ENCODE data around the gene CSTF3.
"Not testable (repeated sequence)": the region's sequence is repeated elsewhere in the genome, so short reads cannot be mapped to it uniquely, and the experiment has no call there.

The CSTF3 gene

GRCh38 chr11:33160587-33160986, 693 bp downstream of the CSTF3 start:
- no peak for DNase-seq (ENCODE audit: low read depth in 3 of 3)

- no peak for DNase-seq (ENCODE audit: low read depth in 3 of 3)
These were observed 1.1 kb downstream of the CSTF3 start for GRCh38 chr11:33160136-33160535.

- not testable (repeated sequence) for DNase-seq (ENCODE audit: low read depth in 3 of 3)
These were observed 1.9 kb downstream of the CSTF3 start for GRCh38 chr11:33159378-33159867.

GRCh38 chr11:33158596-33159275, 2.5 kb downstream of the CSTF3 start:
- DNase-seq (ENCODE audit: low read depth in 3 of 3): no peak

GRCh38 chr11:33157103-33158027, 3.9 kb downstream of the CSTF3 start:
- no peak for DNase-seq (ENCODE audit: low read depth in 3 of 3)

- no peak for DNase-seq (ENCODE audit: low read depth in 3 of 3)
These were observed 9.9 kb downstream of the CSTF3 start for GRCh38 chr11:33151399-33151798.

- DNase-seq (ENCODE audit: low read depth in 3 of 3): no peak
These were observed 13.7 kb downstream of the CSTF3 start for GRCh38 chr11:33147559-33147958.

GRCh38 chr11:33135768-33136443, 25.4 kb downstream of the CSTF3 start:
- no peak for DNase-seq (ENCODE audit: low read depth in 3 of 3)

GRCh38 chr11:33135216-33135615, 26.1 kb downstream of the CSTF3 start:
- DNase-seq (ENCODE audit: low read depth in 3 of 3): no peak

- no peak for DNase-seq (ENCODE audit: low read depth in 3 of 3)
These were observed 27.0 kb downstream of the CSTF3 start for GRCh38 chr11:33134276-33134675.

- no peak for DNase-seq (ENCODE audit: low read depth in 3 of 3)
These were observed 27.5 kb downstream of the CSTF3 start for GRCh38 chr11:33133761-33134160.

- DNase-seq (ENCODE audit: low read depth in 3 of 3): no peak
These were observed 28.8 kb downstream of the CSTF3 start for GRCh38 chr11:33132510-33132909.

GRCh38 chr11:33128739-33129138, 32.5 kb downstream of the CSTF3 start:
- DNase-seq (ENCODE audit: low read depth in 3 of 3): no peak

- no peak for DNase-seq (ENCODE audit: low read depth in 3 of 3)
These were observed 35.7 kb downstream of the CSTF3 start for GRCh38 chr11:33125611-33126010.

GRCh38 chr11:33125025-33125424, 36.3 kb downstream of the CSTF3 start:
- DNase-seq (ENCODE audit: low read depth in 3 of 3): no peak

- DNase-seq (ENCODE audit: low read depth in 3 of 3): not testable (repeated sequence)
These were observed 38.6 kb downstream of the CSTF3 start for GRCh38 chr11:33122696-33123095.

GRCh38 chr11:33116535-33116934, 44.7 kb downstream of the CSTF3 start:
- no peak for DNase-seq (ENCODE audit: low read depth in 3 of 3)

GRCh38 chr11:33110083-33110482, 51.2 kb downstream of the CSTF3 start:
- DNase-seq (ENCODE audit: low read depth in 3 of 3): no peak

GRCh38 chr11:33109294-33109895, 51.9 kb downstream of the CSTF3 start:
- DNase-seq (ENCODE audit: low read depth in 3 of 3): no peak

- no peak for DNase-seq (ENCODE audit: low read depth in 3 of 3)
These were observed 57.4 kb downstream of the CSTF3 start for GRCh38 chr11:33103836-33104235.

- DNase-seq (ENCODE audit: low read depth in 3 of 3): no peak
These were observed 67.1 kb downstream of the CSTF3 start for GRCh38 chr11:33094157-33094556.

- DNase-seq (ENCODE audit: low read depth in 3 of 3): no peak
These were observed 71.5 kb downstream of the CSTF3 start for GRCh38 chr11:33089776-33090175.

Data from stimulated activated CD4-positive, alpha-beta T cell treated with anti-CD3 and anti-CD28 coated beads, TNF-alpha, amount 100 ng/mL, for 4 hours (primary cell).